22Rv1 (cell line): Measurements from ENCODE around the gene ZFYVE28.

Experiments
- H3K27ac ChIP-seq: fragments of 450-650 bp; 2 replicates; pipeline ENCODE4 v1.5.1; 2017
- CTCF ChIP-seq: fragments of 450-650 bp; IDR thresholded peaks from 2 replicates; pipeline ENCODE4 v1.5.1; 2017; ENCODE audit warnings: mild to moderate bottlenecking
- ZFX ChIP-seq: fragments of 450-650 bp; IDR thresholded peaks from 2 replicates; pipeline ENCODE4 v1.6.1; 2017; ENCODE audit warnings: antibody characterized with exemption, borderline replicate concordance

The ZFYVE28 gene

GRCh38 chr4:2284934-2285612 lies 133.4 kb downstream of the ZFYVE28 start:
- TF ChIP-seq CTCF = no peak
- TF ChIP-seq ZFX = no peak
- H3K27ac ChIP-seq = no peak overlapping the region

GRCh38 chr4:2284161-2284933 lies 134.1 kb downstream of the ZFYVE28 start:
- TF ChIP-seq ZFX = no peak
- TF ChIP-seq CTCF = no peak
- H3K27ac ChIP-seq = no peak overlapping the region

GRCh38 chr4:2283199-2283711 lies 135.2 kb downstream of the ZFYVE28 start:
- TF ChIP-seq CTCF = no peak
- TF ChIP-seq ZFX = no peak
- H3K27ac ChIP-seq = no peak overlapping the region

DNA sequence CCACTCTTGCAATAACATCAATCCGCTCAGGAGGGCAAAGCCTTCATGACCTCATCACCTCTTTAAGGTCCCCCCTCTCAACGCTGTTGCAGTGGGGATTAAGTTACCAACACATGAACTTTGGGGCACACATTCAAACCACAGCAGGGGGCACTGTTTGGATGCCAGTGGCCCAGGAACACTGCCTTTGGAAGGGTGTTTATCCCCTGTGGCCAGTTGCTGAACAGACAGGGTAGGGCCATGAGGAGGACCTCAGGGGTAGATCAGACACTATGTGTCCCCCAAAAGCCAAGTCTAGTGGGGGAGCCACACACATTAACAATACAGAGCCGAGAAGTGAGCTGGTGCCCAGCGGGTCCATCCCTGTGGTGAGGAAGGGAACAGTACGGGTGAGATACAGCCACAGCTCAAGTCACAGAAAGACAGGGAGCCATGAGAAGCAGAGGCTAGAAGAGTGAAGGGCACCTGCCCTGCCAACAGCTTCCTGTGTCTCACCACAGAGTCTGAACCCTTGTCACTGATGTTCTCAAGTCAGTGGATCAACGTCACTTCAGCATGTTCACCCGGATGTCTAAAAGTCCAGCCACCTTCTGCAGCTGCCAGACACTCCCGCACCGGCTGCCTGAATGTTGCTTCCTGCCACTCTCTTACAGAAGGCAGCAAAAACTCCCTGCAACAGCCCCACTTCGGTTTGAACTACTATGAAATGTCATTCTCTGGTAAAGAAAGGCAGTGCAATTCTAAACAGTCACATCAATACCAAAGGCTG lies 136.7 kb downstream of the ZFYVE28 start:
- TF ChIP-seq ZFX (no peak), CTCF (no peak)
- H3K27ac ChIP-seq = no peak overlapping the region

- no peak overlapping the region for H3K27ac ChIP-seq
- TF ChIP-seq CTCF = no peak
- no peak for TF ChIP-seq ZFX
Measured at GRCh38 chr4:2280531-2281300, 137.7 kb downstream of the ZFYVE28 start.

GRCh38 chr4:2277956-2278355 lies 140.5 kb downstream of the ZFYVE28 start:
- TF ChIP-seq ZFX (no peak), CTCF (no peak)
- H3K27ac ChIP-seq = no peak overlapping the region
